HepG2 (cell line): ENCODE data around the gene RABEP2. TPM values are rescaled to one million over a fixed set of nuclear protein-coding genes. Genes with fewer than 3 reads are reported as not detected.

ENCODE experiments used
- DNMT1 ChIP-seq: sonication (generic); formaldehyde crosslinking; IDR thresholded peaks from 2 replicates; pipeline ENCODE4 v1.5.1; 2020; ENCODE audit warnings: mild to moderate bottlenecking, missing genetic modification reagents
- GABPA ChIP-seq, 2 experiments: IDR thresholded peaks; 2 replicates each; pipeline ENCODE4 v1.6.1; 2011 to 2016; ENCODE audit warnings: low read depth in 2 of 2, low read length in 1 of 2, missing biosample characterization in 1 of 2, missing genetic modification characterization in 1 of 2
- GATAD1 ChIP-seq: IDR thresholded peaks from 2 replicates; pipeline ENCODE4 v1.6.1; 2016; ENCODE audit warnings: missing genetic modification reagents, missing compliant biosample characterization
- IKZF1 ChIP-seq: fragments of 450-650 bp; IDR thresholded peaks from 2 replicates; pipeline ENCODE4 v1.7.1; 2016
- IRX3 ChIP-seq: sonication (generic); formaldehyde crosslinking; IDR thresholded peaks from 2 replicates; pipeline ENCODE4 v1.8.1; 2023; ENCODE audit warnings: mild to moderate bottlenecking, low read depth, missing genetic modification reagents, borderline replicate concordance
- KAT2B ChIP-seq: fragments of 150-350 bp; IDR thresholded peaks from 2 replicates; pipeline ENCODE4 v1.6.1; 2014; ENCODE audit warnings: low read depth, low read length, borderline replicate concordance
- NR2F2 ChIP-seq: IDR thresholded peaks from 2 replicates; pipeline ENCODE4 v1.6.1; 2012; ENCODE audit warnings: low read depth, inconsistent platforms, borderline replicate concordance
- POLR2G ChIP-seq: fragments of 200-400 bp; formaldehyde crosslinking; IDR thresholded peaks from 2 replicates; pipeline ENCODE4 v1.6.1; 2018; ENCODE audit warnings: mild to moderate bottlenecking, low read depth, low read length, moderate library complexity
- RFX5 ChIP-seq: IDR thresholded peaks from 2 replicates; pipeline ENCODE4 v1.6.1; 2011; ENCODE audit warnings: low read depth, low read length, improper control_type of control experiment
- SOX5 ChIP-seq: IDR thresholded peaks from 2 replicates; pipeline ENCODE4 v1.6.1; 2016; ENCODE audit warnings: borderline replicate concordance
- ZFP82 ChIP-seq: sonication (generic); formaldehyde crosslinking; IDR thresholded peaks from 2 replicates; pipeline ENCODE4 v1.5.1; 2020; ENCODE audit warnings: mild to moderate bottlenecking, missing genetic modification reagents, borderline replicate concordance
- ZNF101 ChIP-seq: sonication (generic); formaldehyde crosslinking; IDR thresholded peaks from 2 replicates; pipeline ENCODE4 v1.4.0; 2020; ENCODE audit warnings: mild to moderate bottlenecking, low read depth, missing genetic modification reagents, borderline replicate concordance
- ZNF253 ChIP-seq: sonication (generic); formaldehyde crosslinking; IDR thresholded peaks from 2 replicates; pipeline ENCODE4 v1.8.0; 2022; ENCODE audit warnings: mild to moderate bottlenecking, missing genetic modification reagents, borderline replicate concordance
- ZNF552 ChIP-seq: sonication (generic); formaldehyde crosslinking; IDR thresholded peaks from 2 replicates; pipeline ENCODE4 v1.9.0; 2022; ENCODE audit warnings: missing genetic modification reagents, mild to moderate bottlenecking, borderline replicate concordance
- ZSCAN12 ChIP-seq: sonication (generic); formaldehyde crosslinking; IDR thresholded peaks from 2 replicates; pipeline ENCODE4 v1.9.0; 2021; ENCODE audit warnings: mild to moderate bottlenecking, missing genetic modification reagents
- ZSCAN29 ChIP-seq: sonication (generic); formaldehyde crosslinking; conservative IDR thresholded peaks from 2 replicates; pipeline ENCODE4 v1.4.0; 2020; ENCODE audit warnings: mild to moderate bottlenecking, missing genetic modification reagents
- polyA plus RNA-seq, 8 experiments: library from polyadenylated mRNA; depleted of rRNA in 3 of 8; stranded (reverse) in 7 of 8; unstranded in 1 of 8; fragments of >200 nt; fragmentation: Illumina TruSeq in 4 of 8; extraction: Trizol in 4 of 8; gene quantifications; 2 replicates each; pipeline versions ENCODE4 v1.2.1 to v1.2.3, GENCODE V29; 2011 to 2016; ENCODE audit warnings: low read depth in 4 of 8, missing spikeins in 1 of 8, mixed read lengths in 1 of 8; ENCODE audit not compliant: insufficient read depth in 1 of 8
- total RNA-seq, 5 experiments: library from RNA; depleted of rRNA; stranded (reverse); fragments of >200 nt; fragmentation: Illumina TruSeq; extraction: Trizol; gene quantifications; 2 replicates each; pipeline ENCODE4 v1.2.3, GENCODE V29; 2016; ENCODE audit warnings: low read depth in 1 of 5
- TF ChIP-seq, protein P1 (sequence below): sonication (generic); formaldehyde crosslinking; IDR thresholded peaks from 2 replicates; pipeline ENCODE4 v1.4.0; 2020; ENCODE audit warnings: missing genetic modification reagents, mild to moderate bottlenecking, borderline replicate concordance
- TF ChIP-seq, protein P2 (sequence below): IDR thresholded peaks from 2 replicates; pipeline ENCODE4 v1.6.1; 2018; ENCODE audit warnings: missing genetic modification reagents
- TF ChIP-seq, protein P3 (sequence below): sonication (generic); formaldehyde crosslinking; conservative IDR thresholded peaks from 2 replicates; pipeline ENCODE4 v1.8.0; 2022; ENCODE audit warnings: low read depth, missing genetic modification reagents
- TF ChIP-seq, protein P4 (sequence below): sonication (generic); formaldehyde crosslinking; IDR thresholded peaks from 2 replicates; pipeline ENCODE4; 2020; ENCODE audit warnings: missing genetic modification reagents, mild to moderate bottlenecking, borderline replicate concordance

The RABEP2 gene
- total and polyA plus RNA-seq, 2 of the 13 experiments (the other 11 are each of a cell fraction or from before 2014, with no cell fraction given), result 10.8 to 18.4 TPM

DNA sequence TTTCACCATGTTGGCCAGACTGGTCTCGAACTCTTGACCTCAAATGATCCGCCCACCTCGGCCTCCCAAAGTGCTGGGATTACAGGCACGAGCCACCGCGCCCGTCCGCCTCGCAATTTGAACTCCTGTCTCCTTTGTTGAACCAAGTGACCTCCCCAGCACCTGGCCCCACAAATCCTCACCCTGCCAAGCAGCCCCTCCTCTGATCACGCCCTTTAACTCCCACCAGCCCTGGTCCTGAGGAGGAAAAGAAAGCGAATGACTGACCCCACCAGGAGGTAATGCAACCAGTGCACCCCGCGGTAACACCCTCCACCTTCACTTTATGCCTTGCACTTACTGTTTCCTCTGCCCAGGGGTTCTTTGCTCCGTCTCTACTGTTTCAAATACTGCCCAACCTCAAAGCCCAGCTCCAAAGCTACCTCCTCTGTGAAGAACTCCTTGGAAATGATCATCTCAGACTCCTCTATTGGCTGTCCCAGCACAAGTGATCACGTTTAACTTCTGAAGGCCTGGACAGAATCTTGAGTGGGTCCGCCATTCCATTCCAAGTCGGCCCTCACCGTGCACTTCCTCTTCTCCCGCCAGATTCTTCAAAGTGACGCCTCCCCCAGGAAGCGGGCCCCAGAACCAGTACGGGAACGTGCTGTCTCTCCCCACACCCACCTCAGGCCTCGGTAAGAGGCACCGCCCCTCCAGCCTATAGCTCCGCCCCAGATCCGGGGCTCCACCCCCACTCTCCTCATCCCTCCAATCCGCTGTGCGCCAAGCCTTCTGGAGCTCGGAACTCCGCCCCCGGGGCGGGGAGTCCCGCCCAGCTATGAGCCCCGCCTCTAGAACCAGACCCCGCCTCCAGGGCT lies 11.1 kb upstream of the RABEP2 start (continued):
- TF ChIP-seq, protein P1, sequence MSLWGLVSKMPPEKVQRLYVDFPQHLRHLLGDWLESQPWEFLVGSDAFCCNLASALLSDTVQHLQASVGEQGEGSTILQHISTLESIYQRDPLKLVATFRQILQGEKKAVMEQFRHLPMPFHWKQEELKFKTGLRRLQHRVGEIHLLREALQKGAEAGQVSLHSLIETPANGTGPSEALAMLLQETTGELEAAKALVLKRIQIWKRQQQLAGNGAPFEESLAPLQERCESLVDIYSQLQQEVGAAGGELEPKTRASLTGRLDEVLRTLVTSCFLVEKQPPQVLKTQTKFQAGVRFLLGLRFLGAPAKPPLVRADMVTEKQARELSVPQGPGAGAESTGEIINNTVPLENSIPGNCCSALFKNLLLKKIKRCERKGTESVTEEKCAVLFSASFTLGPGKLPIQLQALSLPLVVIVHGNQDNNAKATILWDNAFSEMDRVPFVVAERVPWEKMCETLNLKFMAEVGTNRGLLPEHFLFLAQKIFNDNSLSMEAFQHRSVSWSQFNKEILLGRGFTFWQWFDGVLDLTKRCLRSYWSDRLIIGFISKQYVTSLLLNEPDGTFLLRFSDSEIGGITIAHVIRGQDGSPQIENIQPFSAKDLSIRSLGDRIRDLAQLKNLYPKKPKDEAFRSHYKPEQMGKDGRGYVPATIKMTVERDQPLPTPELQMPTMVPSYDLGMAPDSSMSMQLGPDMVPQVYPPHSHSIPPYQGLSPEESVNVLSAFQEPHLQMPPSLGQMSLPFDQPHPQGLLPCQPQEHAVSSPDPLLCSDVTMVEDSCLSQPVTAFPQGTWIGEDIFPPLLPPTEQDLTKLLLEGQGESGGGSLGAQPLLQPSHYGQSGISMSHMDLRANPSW (CRISPR knock-in tag), result no peak; the same call in 1 of the 2 replicates
- TF ChIP-seq NR2F2, result 0 out of 2 replicates have a peak, but pooled peaks have one; percentile 18
- no peak for TF ChIP-seq ZNF552
- no peak for TF ChIP-seq KAT2B
- no peak for TF ChIP-seq SOX5
- no peak for TF ChIP-seq IKZF1
- TF ChIP-seq ZNF253, result 0 out of 2 replicates have a peak, but pooled peaks have one; percentile 38
- no peak for TF ChIP-seq ZFP82 (CRISPR knock-in tag)
- TF ChIP-seq GABPA (IDR thresholded peaks at IDR 0.05; ENCODE audit: low read depth, low read length), result no peak
- peak; percentile 69 for TF ChIP-seq GABPA (CRISPR knock-in tag; IDR thresholded peaks at IDR 0.05; ENCODE audit: low read depth)
- 0 out of 2 replicates have a peak, but pooled peaks have one; percentile 45 for TF ChIP-seq POLR2G
- TF ChIP-seq ZSCAN29 (CRISPR knock-in tag), result 0 out of 2 replicates have a peak, but pooled peaks have one; percentile 68
- TF ChIP-seq, protein P2, sequence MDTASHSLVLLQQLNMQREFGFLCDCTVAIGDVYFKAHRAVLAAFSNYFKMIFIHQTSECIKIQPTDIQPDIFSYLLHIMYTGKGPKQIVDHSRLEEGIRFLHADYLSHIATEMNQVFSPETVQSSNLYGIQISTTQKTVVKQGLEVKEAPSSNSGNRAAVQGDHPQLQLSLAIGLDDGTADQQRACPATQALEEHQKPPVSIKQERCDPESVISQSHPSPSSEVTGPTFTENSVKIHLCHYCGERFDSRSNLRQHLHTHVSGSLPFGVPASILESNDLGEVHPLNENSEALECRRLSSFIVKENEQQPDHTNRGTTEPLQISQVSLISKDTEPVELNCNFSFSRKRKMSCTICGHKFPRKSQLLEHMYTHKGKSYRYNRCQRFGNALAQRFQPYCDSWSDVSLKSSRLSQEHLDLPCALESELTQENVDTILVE (CRISPR knock-in tag), result no peak
- TF ChIP-seq DNMT1 (CRISPR knock-in tag), result no peak
- TF ChIP-seq RFX5, result no peak
- no peak for TF ChIP-seq ZSCAN12 (CRISPR knock-in tag)
- TF ChIP-seq IRX3, result no peak
- TF ChIP-seq, protein P3, sequence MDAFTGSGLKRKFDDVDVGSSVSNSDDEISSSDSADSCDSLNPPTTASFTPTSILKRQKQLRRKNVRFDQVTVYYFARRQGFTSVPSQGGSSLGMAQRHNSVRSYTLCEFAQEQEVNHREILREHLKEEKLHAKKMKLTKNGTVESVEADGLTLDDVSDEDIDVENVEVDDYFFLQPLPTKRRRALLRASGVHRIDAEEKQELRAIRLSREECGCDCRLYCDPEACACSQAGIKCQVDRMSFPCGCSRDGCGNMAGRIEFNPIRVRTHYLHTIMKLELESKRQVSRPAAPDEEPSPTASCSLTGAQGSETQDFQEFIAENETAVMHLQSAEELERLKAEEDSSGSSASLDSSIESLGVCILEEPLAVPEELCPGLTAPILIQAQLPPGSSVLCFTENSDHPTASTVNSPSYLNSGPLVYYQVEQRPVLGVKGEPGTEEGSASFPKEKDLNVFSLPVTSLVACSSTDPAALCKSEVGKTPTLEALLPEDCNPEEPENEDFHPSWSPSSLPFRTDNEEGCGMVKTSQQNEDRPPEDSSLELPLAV (CRISPR knock-in tag), result no peak
- no peak for TF ChIP-seq ZNF101 (CRISPR knock-in tag)
- TF ChIP-seq GATAD1 (CRISPR knock-in tag), result peak; percentile 52; the same call in 1 of the 2 replicates
- TF ChIP-seq, protein P4, sequence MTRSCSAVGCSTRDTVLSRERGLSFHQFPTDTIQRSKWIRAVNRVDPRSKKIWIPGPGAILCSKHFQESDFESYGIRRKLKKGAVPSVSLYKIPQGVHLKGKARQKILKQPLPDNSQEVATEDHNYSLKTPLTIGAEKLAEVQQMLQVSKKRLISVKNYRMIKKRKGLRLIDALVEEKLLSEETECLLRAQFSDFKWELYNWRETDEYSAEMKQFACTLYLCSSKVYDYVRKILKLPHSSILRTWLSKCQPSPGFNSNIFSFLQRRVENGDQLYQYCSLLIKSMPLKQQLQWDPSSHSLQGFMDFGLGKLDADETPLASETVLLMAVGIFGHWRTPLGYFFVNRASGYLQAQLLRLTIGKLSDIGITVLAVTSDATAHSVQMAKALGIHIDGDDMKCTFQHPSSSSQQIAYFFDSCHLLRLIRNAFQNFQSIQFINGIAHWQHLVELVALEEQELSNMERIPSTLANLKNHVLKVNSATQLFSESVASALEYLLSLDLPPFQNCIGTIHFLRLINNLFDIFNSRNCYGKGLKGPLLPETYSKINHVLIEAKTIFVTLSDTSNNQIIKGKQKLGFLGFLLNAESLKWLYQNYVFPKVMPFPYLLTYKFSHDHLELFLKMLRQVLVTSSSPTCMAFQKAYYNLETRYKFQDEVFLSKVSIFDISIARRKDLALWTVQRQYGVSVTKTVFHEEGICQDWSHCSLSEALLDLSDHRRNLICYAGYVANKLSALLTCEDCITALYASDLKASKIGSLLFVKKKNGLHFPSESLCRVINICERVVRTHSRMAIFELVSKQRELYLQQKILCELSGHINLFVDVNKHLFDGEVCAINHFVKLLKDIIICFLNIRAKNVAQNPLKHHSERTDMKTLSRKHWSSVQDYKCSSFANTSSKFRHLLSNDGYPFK (CRISPR knock-in tag), result peak; percentile 55; the same call in 1 of the 2 replicates
